ENCODE measurements around the gene ITGB1BP1. TPM values are rescaled to one million over a fixed set of nuclear protein-coding genes. Genes with fewer than 3 reads are reported as not detected.
"Not testable (repeated sequence)": the region's sequence is repeated elsewhere in the genome, so short reads cannot be mapped to it uniquely, and the experiment has no call there.

Gene ITGB1BP1
- total RNA-seq, 1 donor from 2014 or later = 61.6 TPM

- TF ChIP-seq, protein P1, sequence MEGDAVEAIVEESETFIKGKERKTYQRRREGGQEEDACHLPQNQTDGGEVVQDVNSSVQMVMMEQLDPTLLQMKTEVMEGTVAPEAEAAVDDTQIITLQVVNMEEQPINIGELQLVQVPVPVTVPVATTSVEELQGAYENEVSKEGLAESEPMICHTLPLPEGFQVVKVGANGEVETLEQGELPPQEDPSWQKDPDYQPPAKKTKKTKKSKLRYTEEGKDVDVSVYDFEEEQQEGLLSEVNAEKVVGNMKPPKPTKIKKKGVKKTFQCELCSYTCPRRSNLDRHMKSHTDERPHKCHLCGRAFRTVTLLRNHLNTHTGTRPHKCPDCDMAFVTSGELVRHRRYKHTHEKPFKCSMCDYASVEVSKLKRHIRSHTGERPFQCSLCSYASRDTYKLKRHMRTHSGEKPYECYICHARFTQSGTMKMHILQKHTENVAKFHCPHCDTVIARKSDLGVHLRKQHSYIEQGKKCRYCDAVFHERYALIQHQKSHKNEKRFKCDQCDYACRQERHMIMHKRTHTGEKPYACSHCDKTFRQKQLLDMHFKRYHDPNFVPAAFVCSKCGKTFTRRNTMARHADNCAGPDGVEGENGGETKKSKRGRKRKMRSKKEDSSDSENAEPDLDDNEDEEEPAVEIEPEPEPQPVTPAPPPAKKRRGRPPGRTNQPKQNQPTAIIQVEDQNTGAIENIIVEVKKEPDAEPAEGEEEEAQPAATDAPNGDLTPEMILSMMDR (IDR thresholded peaks at IDR 0.05) = no peak
- DNase-seq (no peak), ATAC-seq (no peak)
- Histone ChIP-seq H3K4me3 (no peak overlapping the region), H3K36me3 (peaks cover 38% of the 10 kb centered on the region), H3K27ac (no peak overlapping the region), H3K27me3 (ENCODE audit: low read depth) (no peaks in the 10 kb centered on the region), H3K4me1 (peaks cover 10% of the 10 kb centered on the region), H3K9me3 (no peaks in the 10 kb centered on the region)
- intact Hi-C loops (cut with DNase I) = no loop called here
Observed at GRCh38 chr2:9400268-9401058, 22.9 kb downstream of the ITGB1BP1 start.

DNA sequence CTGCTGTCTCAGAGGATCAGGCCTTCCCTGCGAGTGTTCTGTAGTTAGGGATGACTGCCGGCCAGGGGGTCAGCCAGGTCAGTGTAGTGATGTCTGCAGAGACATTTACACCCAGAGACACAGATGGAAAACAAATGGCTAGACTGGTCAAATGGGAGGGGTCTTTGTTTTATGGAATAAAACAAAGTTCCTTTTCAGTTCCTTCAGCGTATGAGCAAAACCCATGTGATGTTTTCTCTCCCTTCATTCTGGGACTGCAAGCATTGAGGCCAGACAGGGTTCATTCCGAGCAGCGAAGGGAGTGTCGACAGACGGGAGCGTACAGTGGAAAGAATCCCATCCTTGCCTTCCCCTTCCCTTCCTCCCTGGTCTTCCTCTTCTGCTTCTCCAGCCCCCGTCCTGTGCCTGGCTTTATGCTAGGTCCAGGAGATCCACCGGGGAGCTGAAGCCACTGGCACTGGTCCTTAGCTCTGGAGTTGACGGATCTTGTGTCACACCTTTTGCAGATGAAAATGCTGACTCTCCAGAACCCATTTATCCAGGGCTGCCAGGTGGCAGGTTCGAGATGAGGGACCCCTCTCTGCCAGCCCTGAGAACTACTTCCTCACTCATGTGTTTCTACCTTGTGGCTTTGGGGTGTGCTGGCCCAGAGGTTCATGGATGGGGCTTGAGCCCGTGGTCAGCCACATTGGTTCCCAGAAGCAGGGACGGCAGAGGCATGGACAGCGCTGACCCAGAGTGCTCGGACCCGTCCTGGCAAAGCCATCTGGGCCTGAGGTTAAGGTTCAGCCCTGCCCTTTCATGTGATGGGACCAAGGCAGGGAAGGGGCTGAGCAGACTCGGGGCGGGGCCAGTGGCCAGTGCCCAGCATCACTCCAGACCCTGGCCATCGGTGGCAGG is 24.2 kb downstream of the ITGB1BP1 start:
- peak; percentile 24 to 40 for ATAC-seq
- no peak for DNase-seq

GRCh38 chr2:9398251-9398650 is 25.1 kb downstream of the ITGB1BP1 start:
- H3K4me3 ChIP-seq; H3K9me3 ChIP-seq; H3K27me3 ChIP-seq (ENCODE audit: low read depth); H3K4me1 ChIP-seq; H3K27ac ChIP-seq; DNase-seq; intact Hi-C loops (cut with DNase I); ATAC-seq: not testable (repeated sequence)
- peaks cover 41% of the 10 kb centered on the region for H3K36me3 ChIP-seq

More for the DNA sequence above, 24.2 kb downstream of the ITGB1BP1 start:
- no peaks in the 10 kb centered on the region for H3K27me3 ChIP-seq (ENCODE audit: low read depth)
- no peaks in the 10 kb centered on the region for H3K9me3 ChIP-seq
- no peak overlapping the region for H3K27ac ChIP-seq
- TF ChIP-seq, protein P1 (IDR thresholded peaks at IDR 0.05) = no peak
- H3K4me1 ChIP-seq = peaks cover 6% of the 10 kb centered on the region
- intact Hi-C loops (cut with DNase I) = no loop called here
- no peak overlapping the region for H3K4me3 ChIP-seq
- H3K36me3 ChIP-seq = peaks cover 38% of the 10 kb centered on the region

DNA sequence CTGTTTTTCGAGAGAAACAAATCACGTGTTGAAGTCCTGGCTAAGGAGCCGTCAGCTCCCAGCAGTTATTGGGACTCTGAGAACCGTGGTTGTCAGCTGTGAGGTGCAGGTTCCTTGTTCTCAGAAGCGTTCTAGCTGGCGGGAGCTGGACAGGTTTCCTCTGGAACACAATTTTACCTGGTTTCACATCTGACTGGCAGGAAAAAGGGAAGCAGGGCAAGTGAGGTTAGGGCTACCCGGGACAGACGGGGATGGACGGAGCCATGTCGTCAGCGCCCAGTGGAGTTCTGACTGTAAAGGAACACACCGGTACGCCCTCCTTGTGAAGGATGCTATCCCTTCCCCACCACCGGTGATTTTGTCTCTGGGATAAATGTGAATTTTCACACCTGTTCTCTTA is 26.1 kb downstream of the ITGB1BP1 start:
- no peaks in the 10 kb centered on the region for H3K9me3 ChIP-seq
- no peak overlapping the region for H3K27ac ChIP-seq
- DNase-seq (no peak), ATAC-seq (no peak)
- no peaks in the 10 kb centered on the region for H3K4me1 ChIP-seq
- H3K27me3 ChIP-seq (ENCODE audit: low read depth) = no peaks in the 10 kb centered on the region
- intact Hi-C loops (cut with DNase I) = no loop called here
- peaks cover 34% of the 10 kb centered on the region for H3K36me3 ChIP-seq
- TF ChIP-seq, protein P1 (IDR thresholded peaks at IDR 0.05) = no peak
- no peak overlapping the region for H3K4me3 ChIP-seq

DNA sequence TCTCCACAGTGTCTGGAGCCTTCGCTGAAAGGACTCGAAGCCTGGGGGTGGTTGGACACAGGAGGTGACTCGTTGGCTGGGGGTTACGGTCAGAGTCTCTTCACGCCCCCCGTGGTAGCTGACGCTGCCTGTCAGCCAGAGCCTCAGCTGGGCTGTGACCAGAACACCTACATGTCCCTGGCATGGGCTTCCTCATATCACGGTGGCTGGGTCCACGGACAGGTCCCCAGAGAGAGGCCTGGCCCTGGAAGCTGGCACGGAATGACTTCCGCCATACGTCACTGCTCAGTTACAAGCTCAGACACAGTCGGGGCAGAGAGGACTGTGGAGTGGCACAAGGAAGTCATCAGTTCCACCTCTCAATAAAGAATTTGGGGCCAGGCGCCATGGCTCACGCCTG is 28.5 kb downstream of the ITGB1BP1 start:
- H3K4me1 ChIP-seq = no peaks in the 10 kb centered on the region
- no peak for DNase-seq
- no peak overlapping the region for H3K27ac ChIP-seq
- H3K27me3 ChIP-seq (ENCODE audit: low read depth) = no peaks in the 10 kb centered on the region
- no peak for ATAC-seq
- no peak overlapping the region for H3K4me3 ChIP-seq
- intact Hi-C loops (cut with DNase I) = no loop called here
- H3K9me3 ChIP-seq = no peaks in the 10 kb centered on the region
- H3K36me3 ChIP-seq = peaks cover 39% of the 10 kb centered on the region
- TF ChIP-seq, protein P1 (IDR thresholded peaks at IDR 0.05) = no peak

Measured in lower lobe of right lung (tissue), 2 donors.